Fibroblast of villous mesenchyme (primary cell): Measurements from ENCODE around the gene IFT20. TPM values are rescaled to one million over a fixed set of nuclear protein-coding genes. Genes with fewer than 3 reads are reported as not detected.
A peak's percentile ranks its signal among the peaks of the same experiment; 100 is the strongest.

Source experiments
- DNase-seq: peaks from one replicate; pipeline ENCODE4 v3.0.0-alpha.2; 2010; ENCODE audit warnings: low read depth
- H3K4me3 ChIP-seq: 2 replicates; pipeline ENCODE4 v1.5.1; 2011; ENCODE audit warnings: low read depth, mild to moderate bottlenecking, low read length
- total RNA-seq: library from RNA; depleted of rRNA; stranded (reverse); fragments of >200 nt; gene quantifications from 2 replicates; pipeline ENCODE4 v1.2.3, GENCODE V29; 2012
- TF ChIP-seq, protein P1 (sequence below): IDR thresholded peaks from 2 replicates; pipeline ENCODE4 v1.5.1; 2012; ENCODE audit warnings: low read depth, mild to moderate bottlenecking, low read length; ENCODE audit not compliant: insufficient read depth

Gene IFT20
- total RNA-seq, 1 donor: 51.4 TPM

DNA sequence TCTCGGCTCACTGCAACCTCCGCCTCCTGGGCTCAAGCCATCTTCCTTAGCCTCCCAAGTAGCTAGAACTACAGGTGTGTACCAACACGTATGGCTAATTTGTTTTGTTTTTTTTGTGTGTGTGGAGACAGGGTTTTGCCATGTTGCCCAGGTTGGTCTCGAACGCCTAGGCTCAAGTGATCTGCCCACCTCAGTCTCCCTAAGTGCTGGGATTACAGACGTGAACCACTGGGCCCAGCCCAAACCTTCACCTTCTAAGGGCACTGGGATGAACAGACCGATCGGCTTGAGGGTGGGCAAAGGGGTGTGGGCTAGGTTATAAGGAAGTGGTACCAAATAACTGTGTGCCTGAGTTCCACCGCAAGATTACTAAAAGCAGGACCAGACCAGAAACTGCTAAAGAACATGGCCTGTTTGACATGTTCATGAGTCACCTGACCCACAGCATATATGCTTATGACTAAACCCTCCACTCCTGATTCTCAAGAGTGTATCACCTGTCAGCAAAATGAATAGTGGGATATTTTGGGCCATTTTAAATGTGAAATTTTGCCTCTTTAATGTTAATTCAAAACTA is 8.2 kb downstream of the IFT20 start:
- DNase-seq: no peak

DNA sequence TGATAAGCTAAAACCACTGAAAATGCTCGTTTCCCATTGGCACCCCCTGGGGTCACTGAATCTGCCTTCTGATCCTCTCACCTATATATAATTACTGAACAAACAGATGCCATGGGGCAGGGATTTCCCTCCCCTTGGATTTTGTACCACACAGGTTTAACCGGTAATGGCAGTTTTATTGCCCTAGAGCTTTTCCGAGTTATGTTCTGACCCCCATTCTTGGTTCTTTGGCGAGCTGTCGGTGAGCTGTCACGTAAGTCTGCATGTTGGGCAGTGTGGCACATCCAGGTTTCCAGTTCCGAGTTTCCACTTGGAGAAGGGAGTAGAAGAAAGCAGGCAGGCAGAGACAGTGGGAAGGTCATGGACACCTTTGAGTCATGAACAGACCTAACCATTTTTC is 9.2 kb downstream of the IFT20 start:
- no peak overlapping the region for H3K4me3 ChIP-seq
- TF ChIP-seq, protein P1, sequence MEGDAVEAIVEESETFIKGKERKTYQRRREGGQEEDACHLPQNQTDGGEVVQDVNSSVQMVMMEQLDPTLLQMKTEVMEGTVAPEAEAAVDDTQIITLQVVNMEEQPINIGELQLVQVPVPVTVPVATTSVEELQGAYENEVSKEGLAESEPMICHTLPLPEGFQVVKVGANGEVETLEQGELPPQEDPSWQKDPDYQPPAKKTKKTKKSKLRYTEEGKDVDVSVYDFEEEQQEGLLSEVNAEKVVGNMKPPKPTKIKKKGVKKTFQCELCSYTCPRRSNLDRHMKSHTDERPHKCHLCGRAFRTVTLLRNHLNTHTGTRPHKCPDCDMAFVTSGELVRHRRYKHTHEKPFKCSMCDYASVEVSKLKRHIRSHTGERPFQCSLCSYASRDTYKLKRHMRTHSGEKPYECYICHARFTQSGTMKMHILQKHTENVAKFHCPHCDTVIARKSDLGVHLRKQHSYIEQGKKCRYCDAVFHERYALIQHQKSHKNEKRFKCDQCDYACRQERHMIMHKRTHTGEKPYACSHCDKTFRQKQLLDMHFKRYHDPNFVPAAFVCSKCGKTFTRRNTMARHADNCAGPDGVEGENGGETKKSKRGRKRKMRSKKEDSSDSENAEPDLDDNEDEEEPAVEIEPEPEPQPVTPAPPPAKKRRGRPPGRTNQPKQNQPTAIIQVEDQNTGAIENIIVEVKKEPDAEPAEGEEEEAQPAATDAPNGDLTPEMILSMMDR: no peak
- no peak for DNase-seq

More for the DNA sequence above, 8.2 kb downstream of the IFT20 start:
- TF ChIP-seq, protein P1: no peak
- H3K4me3 ChIP-seq: no peak overlapping the region

DNA sequence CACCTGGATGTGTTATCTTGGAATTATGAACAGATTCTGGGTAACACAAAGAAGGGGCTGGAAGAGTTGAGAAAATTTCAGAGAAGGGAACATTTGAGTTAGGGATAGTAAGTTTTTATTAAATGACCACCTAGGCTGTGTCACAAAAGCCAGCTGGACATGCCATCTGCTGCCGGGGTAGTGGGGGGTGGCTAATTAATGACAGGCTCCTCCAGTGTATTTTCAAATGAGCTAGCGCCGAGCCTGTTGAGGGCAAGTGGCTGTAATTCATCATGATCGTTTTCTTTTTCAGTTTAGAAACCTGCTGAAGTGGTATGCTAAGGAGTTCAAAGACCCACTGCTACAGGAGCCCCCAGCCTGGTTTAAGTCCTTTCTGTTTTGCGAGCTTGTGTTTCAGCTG is 10.1 kb downstream of the IFT20 start:
- TF ChIP-seq, protein P1: no peak
- no peak for DNase-seq
- H3K4me3 ChIP-seq: no peak overlapping the region

DNA sequence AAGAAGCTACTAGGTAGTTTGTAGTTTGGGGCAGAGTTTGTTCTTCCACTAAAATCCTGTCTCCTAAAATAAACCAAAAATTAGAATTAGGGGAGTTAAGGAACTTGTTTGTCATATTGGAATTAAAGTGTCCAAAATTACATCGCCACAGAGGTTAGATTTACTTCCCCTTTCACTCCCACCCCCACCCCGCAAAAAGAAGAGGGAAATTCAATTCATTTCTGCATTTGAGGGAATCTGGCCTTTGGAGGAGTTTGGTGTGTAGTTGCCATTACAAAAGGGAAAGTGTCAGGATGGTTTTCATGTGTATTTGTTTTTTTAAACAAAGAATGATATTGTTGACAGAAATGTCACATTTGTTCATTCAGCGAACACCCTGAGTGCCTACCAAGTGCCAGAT is 10.5 kb downstream of the IFT20 start:
- DNase-seq: no peak
- TF ChIP-seq, protein P1: no peak
- no peak overlapping the region for H3K4me3 ChIP-seq

DNA sequence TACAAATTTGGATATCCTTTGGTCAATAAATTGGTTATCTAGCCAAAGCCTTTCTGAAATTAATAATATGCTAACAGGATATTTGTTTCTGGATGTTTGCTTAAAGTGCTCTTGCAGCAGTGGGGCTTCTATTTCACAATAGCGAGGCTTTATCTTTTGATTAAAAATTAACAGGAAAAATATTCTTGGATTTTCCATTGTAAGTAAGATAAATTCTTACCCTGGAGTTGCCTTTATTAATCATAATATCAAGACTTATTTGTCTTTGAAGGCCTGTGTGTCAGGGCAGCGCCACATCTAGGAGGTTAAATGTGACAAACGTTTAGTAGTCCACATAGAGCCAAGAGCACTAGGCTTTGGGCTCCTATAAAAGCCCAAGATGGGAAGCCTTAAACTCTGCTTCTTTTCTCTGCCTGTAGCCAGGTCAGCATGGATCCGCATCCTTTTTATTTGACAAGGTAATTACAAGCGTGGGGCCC is 11.0 kb downstream of the IFT20 start:
- no peak for DNase-seq
- no peak overlapping the region for H3K4me3 ChIP-seq
- TF ChIP-seq, protein P1: no peak

DNA sequence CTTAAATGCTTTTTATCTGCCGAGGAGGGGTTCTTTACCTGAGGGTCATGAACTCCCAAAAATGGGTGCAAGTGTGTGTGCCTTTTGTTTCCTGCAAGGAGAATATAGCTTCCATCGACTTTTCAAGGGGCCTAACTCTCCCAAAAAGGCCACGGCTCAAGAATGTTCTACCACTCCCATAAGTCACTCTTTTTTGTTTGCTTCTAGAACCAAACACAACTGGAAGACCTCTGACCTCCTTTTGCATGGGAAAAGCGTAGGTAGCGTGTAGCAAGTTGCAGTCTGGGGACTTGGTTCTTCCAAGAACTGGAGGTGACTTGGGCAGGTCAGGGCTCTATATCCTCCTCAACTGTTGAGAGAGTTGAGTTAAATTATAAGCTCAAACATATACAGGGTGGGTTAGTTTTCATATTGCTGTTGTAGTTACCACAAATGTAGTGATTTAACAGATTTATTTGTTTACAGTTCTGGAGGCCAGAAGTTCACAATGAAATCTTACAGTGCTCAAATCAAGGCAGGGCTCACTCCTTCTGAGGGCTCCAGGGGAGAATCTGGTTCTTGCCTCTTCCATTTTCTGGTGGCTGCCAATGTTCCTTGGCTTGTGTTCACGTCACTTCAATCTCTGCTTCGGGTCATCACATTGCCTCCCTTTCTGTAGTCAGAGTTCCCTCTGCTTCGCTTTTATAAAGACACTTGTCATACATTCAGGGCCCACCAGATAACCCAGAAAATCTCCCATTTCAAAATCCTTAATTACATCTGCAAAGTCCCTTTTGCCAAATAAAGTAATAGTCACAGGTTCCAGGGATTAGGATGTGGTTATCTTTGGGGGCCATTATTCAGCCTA is 14.8 kb downstream of the IFT20 start:
- DNase-seq: peak; percentile 5
- TF ChIP-seq, protein P1: no peak
- peak overlapping the region; percentile 74 for H3K4me3 ChIP-seq

DNA sequence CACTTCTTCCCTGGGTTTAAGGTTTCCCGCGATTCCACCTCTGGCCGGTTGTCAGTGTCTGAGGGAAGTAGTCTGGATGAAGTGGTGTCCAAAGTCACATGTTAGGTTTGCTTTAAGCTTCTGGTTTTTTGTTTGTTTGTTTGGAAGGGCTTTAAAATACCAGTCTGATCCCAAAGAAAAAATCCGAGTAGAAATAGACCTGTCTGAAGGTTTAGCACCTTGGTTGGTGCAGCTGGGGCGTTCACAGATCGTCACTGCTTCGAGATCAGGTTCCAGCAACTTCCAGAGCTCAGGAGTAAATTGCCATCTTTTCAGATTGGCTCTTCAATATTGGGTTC is 15.7 kb downstream of the IFT20 start:
- TF ChIP-seq, protein P1: no peak
- H3K4me3 ChIP-seq: peak overlapping the region; percentile 74
- no peak for DNase-seq
